Right ventricle myocardium inferior (tissue), 1 donor: ENCODE data around the gene METTL23. TPM values are rescaled to one million over a fixed set of nuclear protein-coding genes. Genes with fewer than 3 reads are reported as not detected.

ENCODE experiments used
- ATAC-seq: fragments of 200-7000 bp; cut with Tn5 transposase; one replicate; pipeline ENCODE4 v1.9.1; 2020; ENCODE audit warnings: mild to moderate bottlenecking, moderate library complexity
- DNase-seq: peaks from one replicate; pipeline ENCODE4 v3.0.0; 2021; ENCODE audit errors: missing footprints
- intact Hi-C: fragments of 100-400 bp; cut with DNase I; formaldehyde crosslinking; loops from one replicate; pipeline ENCODE4 v1.11.0; 2022
- long read RNA-seq: library from polyadenylated mRNA; unstranded; transcript quantifications from one replicate; pipeline ENCODE4 v2.0.0, GENCODE V29; 2021
- total RNA-seq: library from RNA; stranded (reverse); fragmentation: NEBNext Ultra II Directional; extraction: Animal tissue kit (Norgen Biotek cat#: 25700); gene quantifications from one replicate; pipeline ENCODE4 v1.2.1, GENCODE V29; 2021
- donor health status: DM: no; HTN: yes; CAD: no; lungs with severe emphysema.

The METTL23 gene, protein sequence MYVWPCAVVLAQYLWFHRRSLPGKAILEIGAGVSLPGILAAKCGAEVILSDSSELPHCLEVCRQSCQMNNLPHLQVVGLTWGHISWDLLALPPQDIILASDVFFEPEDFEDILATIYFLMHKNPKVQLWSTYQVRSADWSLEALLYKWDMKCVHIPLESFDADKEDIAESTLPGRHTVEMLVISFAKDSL
- total RNA-seq: 17.3 TPM
- long read RNA-seq, partial matches to known transcripts: 0 of 10 reads
- long read RNA-seq, other reads (novel, unspliced or antisense): 3 of 10 reads

DNA sequence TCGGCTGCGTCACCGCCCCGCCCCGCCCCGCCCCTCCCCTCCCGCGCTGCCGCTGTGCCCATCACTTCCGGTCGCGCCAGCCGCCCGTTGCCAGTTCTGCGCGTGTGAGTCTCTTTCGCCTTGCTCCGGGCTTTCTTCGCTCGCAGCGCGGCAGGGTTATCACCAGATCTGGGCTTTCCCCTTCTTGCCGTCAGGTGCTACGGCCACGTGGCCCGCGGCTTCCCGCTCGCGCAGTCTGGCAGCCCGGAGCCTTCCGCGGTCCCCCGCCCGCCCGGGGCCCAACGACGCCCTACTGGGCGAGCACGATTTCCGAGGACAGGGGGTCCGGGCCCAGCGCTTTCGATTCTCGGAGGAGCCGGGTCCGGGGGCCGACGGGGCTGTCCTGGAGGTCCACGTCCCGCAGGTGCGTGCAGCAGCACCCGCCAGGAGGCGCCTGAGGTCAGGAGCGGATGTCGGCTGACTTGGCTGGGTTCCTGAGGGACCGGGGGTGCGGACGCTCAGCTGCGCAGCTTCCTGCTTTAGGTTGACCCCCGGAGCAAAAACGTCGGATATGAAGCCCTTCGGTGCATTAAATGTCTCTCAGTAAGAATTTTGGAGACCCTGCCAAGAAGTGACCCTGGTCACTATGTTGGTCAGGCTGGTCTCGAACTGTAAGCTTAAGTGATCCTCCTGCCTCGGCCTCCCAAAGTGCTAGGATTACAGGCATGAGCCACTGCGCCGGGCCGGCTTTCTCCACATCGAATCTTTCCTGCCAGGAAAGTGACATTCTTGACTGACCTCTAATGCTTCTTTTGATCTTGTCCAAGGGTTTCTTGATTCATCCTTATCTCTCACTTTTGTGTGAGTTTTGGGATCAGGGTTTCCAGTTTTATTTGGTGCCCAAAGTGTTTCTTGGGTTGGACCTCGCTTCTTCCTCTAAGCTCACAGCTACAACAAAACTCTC lies at the start of gene METTL23:
TSS of gene METTL23 (plus strand) at position 64 of the 943 bp plus-strand sequence. CDS start 2,872 bp downstream, outside the sequence.
- DNase-seq: peak; percentile 89
- intact Hi-C loops: loop anchor here (1.0 kb wide), 1 partner anchor 10 kb away; the partner anchor contains the start of gene SRSF2
- ATAC-seq: peak; percentile 63

DNA sequence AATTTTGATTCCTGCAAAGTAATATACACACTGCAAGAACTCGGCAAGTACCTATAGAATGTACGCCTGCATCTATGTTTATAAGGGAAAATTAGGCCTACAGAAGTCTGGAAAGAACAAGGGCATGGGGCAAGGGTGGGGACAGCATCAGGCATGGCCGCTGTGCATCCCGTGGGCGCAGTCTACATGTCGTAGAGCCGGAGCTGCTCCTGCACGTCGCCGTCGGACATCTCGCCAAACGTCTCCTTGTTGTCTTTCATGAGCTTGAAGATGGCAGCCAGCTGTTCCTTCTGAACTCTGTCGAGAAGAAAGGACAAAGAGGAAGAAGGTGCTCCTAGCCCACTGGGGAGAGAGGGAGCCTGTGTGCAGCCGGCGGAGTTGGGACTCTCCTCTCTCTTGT lies 49.2 kb upstream of the METTL23 start:
- no peak for ATAC-seq
- intact Hi-C loops: no loop called here
- DNase-seq: no peak

DNA sequence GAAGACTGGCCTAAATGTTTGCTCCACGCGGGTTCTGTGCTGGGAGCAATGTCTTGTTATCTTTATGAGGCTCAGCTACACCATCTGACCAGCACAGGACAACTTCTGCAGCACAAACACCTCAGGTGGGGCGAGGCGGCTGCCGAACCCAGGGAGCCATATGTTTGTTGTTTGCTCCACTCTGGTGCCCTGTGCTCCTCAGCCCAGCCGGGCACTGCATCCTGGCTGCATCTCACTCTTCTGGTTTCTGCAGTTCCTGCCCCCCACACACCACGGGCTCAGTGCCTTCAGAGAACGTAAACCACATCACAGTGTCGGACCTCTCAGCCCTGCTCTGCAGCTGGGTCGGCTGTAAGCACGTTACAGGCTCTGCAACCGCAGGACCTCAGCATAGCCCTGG lies 48.3 kb upstream of the METTL23 start:
- intact Hi-C loops: no loop called here
- ATAC-seq: no peak
- no peak for DNase-seq

DNA sequence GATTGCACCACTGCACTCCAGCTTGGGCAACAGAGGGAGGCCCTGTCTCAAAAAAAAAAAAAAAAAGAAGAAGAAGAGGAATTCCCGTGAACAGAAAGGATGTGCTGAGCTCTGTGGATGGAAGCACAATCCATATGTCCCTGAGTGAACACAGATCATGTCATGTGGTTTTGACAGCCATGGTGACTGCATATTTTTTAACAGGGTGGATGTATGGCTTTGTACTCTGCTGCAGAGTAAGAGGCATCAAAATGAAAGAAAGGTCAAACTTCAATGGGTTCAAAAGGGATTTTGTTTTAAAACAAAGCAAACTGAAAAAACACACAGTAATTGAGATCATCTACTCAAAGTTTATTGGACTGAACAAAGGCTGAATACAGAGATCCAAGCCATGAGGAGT lies 47.4 kb upstream of the METTL23 start:
- intact Hi-C loops: no loop called here
- no peak for DNase-seq
- no peak for ATAC-seq

GRCh38 chr17:76681222-76682137 lies 45.2 kb upstream of the METTL23 start:
- ATAC-seq: peak; percentile 59
- DNase-seq: no peak
- intact Hi-C loops: loop anchor here (2.0 kb wide), 1 partner anchor 33 kb away; no protein-coding TSS in a partner anchor

GRCh38 chr17:76682296-76682695 lies 44.3 kb upstream of the METTL23 start:
- ATAC-seq: peak; percentile 47
- no peak for DNase-seq
- intact Hi-C loops: no loop called here

GRCh38 chr17:76683011-76683755 lies 43.5 kb upstream of the METTL23 start:
- ATAC-seq (no peak), DNase-seq (no peak)
- intact Hi-C loops: no loop called here

DNA sequence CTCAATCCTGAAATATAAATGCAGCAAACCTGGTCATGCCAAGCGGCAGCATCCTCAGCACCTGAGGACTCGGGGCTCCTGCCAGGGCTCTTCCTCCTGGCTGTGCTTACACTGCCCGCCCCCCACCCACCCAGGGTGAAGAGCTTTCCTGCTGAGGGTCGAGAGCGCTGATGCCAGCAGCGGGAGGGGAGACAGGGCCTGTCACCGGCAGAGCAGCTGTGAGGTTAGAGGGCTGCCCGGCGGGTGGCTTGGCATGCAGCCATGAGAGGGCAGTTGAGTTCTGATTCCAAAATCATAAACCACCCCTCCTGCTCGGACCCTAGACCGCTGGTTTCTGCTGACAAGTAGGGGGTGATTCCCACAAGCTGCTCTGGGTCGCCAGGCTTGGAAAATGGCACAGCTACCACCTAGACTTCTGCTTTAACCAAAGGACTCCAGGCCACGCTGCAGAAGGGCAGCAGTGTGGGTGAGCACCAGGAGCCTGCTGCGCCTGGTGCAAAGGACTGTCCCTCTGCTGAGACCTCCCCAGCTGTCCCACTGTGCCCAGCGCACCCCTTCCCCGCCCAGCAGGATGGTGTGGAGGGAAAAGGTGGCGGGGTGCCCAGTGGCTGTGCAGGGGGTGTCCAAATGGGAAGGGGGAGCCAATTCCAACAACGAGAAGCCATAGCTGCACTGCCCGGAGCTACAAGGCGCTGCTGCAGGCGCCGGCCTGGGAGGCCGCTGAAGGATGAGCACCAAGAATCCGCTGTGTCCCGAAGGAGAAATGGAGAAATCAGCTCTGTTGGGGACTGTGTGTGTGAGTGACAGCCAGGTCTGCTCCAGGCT lies 42.5 kb upstream of the METTL23 start:
- DNase-seq: no peak
- intact Hi-C loops: no loop called here
- no peak for ATAC-seq

- intact Hi-C loops: no loop called here
- ATAC-seq: no peak
- DNase-seq: no peak
Measured at GRCh38 chr17:76684756-76685155, 41.9 kb upstream of the METTL23 start.

GRCh38 chr17:76685366-76685765 lies 41.3 kb upstream of the METTL23 start:
- no peak for ATAC-seq
- no peak for DNase-seq
- intact Hi-C loops: no loop called here

- ATAC-seq (no peak), DNase-seq (no peak)
- intact Hi-C loops: no loop called here
Measured at GRCh38 chr17:76685846-76686245, 40.8 kb upstream of the METTL23 start.

GRCh38 chr17:76686538-76687297 lies 39.9 kb upstream of the METTL23 start:
- no peak for DNase-seq
- ATAC-seq: no peak
- intact Hi-C loops: no loop called here

DNA sequence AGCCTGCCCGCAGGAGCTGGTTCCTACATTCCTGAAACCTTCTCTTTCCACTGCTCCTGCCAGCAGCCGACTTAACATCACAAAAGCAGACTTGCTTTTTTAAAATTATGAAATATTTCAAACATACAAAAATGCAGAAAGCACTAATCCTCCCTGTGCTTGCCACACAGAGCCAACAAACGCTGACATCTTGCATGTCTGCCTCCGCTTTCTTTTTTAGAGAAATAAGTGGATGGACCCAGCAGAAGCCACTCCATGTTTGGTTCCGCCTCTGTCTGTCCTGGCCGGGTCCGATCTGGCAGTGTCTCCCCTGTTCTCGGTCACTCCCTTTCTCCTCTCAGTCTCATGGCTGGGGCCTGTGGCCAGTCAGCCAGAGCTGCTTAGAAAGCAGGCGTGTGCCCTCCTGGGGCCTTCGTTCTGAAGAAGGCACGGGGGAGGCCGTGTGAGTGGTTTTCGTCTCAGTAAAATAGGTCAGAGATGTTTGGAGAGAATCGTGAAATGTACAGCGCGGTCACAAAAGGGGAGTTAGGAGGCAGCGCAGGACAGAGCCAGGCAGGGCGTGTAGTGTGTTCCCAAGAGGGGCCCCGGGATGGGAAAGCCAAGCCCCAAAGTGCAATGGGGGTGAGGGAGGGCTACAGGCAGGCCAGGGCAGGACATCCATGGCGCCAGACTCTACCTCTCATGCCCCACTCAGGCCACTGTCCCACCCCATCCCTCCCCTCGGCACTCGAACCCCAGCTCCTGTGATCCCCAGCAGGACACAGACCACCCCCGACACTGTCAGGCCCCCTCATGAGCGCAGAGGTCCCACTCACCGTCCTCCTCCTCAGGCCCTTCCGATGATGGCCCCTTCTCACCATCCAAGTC lies 39.1 kb upstream of the METTL23 start:
- peak; percentile 87 for DNase-seq
- intact Hi-C loops: loop anchor here (1.0 to 2.0 kb wide), 2 partner anchors 14 to 27 kb away; no protein-coding TSS in a partner anchor
- peak; percentile 71 for ATAC-seq

DNA sequence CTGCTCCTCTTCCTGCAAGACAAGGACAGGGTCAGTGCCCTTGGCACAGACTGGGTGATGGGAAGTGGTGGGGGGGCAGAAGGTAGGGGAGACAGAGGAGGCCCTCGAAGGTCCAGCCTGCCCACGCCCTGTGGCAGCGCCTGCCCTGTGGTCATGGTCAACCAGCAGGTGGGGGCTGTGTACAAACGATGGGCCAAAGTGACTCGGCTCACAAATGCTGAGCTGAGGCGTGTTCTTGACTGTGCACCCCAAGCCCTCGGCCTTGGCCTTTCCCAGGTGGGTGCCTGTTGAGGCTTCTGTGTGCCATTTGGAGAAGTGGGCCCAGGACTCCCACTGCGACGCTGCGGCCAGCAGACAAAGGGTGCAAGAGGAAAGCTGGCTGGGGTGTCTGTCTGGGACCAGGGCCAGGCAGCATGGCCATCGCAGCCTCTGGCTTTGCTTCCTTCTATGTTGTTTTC lies 38.4 kb upstream of the METTL23 start:
- DNase-seq: peak; percentile 79
- intact Hi-C loops: loop anchor here (1.0 to 2.0 kb wide), 2 partner anchors 13 to 27 kb away; no protein-coding TSS in a partner anchor
- peak; percentile 23 for ATAC-seq

DNA sequence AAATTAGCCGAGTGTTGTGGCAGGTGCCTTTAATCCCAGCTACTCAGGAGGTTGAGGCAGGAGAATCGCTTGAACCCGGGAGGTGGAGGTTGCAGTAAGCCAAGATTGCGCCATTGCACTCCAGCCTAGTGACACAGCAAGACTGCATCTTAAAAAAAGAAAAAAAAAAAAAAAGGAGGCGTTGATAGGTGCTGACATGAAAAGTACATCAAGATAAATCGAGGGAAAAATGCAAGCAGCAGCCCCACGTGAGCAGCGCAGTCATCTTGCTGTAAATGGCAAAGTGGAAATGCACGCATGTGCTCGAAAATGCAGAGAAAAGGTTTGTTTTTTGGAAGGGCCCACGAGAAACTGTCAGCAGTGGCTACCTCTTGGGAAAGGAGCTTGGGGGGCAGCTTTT lies 36.8 kb upstream of the METTL23 start:
- intact Hi-C loops: loop anchor here (2.0 kb wide), 1 partner anchor 25 kb away; no protein-coding TSS in a partner anchor
- no peak for ATAC-seq

More for the DNA sequence above, 36.8 kb upstream of the METTL23 start:
- DNase-seq: no peak
